Measurements from ENCODE around the gene MCM10.
"Not testable (repeated sequence)": the region's sequence is repeated elsewhere in the genome, so short reads cannot be mapped to it uniquely, and the experiment has no call there.

The MCM10 gene

DNA sequence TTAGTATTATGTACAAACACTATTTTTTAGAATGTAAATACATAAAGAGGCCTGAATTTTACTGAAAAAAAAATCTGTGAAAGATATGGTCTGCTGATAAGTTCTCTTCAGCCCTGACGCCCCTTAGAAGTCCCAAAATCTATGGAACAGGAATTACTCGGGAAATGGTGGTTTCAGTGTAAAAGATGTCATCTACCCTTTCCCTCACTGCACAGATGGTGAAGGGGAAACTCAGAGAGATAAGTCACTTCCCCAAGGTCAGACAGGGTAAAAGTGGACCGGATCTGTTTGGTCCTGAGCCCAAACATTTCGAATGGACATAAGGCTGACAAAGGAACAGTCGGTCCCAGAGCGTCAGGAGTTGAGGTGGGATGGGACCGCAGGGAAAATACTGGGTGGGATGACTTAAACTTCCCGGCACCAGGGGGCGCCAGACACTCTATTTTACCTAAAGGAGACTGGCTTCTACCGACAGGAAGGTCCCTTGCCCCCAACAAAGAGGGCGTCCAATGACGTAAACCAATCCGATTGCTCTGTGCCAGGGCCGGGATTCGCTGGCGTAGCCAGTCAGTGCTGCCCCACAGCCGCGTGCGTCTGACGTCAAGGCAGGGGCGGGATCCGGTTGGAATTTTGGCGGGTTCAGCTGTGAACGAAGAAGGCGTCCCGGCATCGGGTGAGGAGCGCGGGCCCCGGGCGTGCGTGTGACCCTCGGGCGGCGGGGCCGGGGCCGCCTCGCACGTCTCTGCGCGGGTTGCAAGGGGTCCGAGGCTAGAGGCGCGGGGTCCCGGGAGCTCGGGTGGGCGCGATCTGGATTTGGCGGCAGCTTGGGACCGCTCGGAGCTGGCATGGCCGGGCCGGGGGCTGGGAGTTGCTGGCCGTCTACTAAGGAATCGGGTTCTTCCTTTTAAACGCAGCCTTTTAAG, at the start of gene MCM10:
Gene MCM10, plus strand, starts transcription at position 625 of the 923 bp plus-strand sequence. CDS start 2,645 bp downstream, outside the sequence.
- FAIRE-seq, result peak; percentile 86

DNA sequence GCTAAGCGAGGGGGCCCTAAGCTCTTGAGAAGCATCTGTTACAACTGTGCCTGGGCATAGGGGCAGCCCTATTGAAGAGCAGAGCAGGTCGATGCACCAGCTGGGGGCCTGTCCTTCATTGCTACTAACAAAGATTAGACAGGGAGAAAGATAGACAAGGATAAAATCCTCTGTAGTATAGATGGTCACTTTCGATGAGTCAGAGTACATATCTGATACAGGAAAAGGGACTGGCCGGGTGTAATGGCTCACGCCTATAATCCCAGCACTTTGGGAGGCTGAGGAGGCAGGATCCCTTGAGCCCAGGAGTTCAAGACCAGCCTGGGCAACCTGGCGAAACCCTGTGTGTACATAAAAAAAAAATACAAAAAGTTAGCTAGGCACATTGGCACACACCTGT, 47.8 kb upstream of the MCM10 start:
- no peak for FAIRE-seq

DNA sequence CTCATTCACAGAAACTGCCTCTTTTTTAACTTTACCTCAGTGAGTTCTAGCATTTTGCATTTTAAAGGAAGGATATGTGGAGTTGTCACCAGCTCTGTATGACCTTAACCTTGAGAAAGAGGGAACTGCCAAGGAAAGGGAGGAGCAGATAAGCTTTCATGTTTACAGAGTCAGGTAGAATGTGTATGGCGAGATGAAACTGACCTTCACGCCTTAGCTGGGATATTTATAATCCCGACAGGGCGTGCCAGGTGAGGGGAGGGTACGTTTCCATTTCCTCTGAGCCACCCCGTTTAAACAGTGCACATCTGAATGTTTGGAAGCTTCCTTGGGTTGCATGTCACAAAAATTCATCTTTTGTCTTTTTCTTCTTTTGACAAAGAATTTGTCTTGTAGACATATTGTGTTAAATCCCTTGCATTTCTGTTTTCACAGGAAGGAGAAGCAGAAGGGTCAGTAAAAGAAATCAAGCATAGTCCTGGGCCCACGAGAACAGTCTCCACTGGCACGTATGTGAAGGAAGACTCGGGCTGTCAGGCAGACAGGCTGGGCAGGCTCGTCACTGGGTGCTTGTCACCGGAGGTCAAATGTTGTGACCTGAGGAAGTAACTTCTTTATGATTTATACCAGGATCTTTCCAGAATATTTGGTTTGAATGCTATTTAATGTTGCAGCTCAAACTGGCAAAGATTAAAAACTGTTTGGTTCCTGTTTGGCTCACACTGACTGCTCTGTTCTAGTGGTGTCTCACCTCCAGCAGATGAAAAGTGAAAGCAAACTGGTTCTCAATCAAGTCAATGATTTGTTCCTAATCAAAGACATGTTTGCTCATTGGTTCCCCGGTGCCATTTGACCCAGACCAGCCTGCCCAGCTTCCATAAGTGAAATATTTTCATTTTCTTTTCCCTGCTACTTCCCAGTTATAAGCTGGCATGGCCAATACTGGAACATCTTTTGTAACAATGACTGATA, 45.2 kb upstream of the MCM10 start:
- no peak for FAIRE-seq

DNA sequence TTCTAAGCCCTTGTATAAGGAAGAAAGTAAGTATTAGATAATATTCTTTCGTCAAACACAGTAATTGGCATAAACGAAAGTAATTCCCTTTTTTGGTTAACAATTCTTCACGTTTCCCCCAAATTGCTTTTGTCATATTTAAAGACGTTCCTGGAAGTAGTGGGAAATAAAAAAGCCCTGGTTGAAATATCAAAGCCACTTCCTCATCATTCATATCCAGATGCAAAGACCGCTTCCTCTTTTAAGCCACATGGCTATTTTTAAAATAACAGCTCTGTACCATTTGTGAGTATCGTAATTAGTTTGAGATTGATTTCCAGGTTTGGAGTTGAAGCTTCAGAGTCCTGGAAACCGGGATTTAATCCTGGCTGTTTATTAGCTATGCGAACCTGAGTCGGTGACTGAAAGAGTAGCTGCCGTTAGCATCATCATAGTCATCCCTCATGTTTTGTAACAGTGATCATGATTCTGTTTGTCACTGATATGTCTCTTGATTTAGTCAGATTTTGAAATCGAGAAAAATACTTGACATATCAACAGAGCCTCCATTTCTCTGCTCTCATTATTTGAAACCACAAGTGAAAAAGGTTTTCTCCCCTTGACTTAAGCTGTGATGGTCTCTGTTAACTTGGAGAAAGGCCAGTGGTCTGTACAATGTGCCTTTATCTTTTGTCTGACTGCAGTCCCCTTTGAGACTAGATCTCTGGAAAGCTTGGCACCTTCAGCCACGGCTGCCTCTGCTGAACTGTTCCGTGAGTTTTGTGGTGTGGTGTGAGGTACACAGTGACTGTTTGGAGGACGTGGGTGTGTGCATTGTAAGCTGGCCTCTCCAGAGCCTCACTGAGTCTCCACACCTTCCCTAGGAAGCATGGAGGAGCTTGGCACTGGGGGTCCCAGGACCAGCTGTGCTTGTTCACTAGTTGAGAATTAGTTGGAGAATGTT, 43.2 kb upstream of the MCM10 start:
- no peak for FAIRE-seq

DNA sequence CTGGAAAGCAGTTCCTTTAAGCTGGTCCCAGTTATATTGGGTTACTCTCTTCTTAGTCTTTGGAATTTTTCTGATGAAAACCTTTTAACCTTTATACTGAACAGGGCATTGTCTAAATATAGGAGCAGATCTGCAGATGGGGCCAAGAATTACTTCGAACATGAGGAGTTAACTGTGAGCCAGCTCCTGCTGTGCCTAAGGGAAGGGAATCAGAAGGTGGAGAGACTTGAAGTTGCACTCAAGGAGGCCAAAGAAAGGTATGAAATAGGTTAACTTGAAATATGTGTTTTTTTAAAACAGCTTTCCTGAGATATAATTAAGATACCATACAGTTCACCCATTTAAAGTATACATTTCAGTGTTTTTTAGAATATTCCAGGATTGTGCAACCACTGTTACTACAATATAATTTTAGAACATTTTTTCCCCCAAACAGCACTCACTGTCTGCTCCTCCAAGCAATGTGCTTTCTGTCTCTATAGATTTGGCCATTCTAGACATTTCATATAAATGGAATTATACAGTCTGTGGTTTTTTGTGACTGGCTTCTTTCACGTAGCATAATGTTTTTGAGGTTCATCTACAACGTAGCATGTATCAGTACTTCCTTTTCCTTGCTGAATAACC, 42.5 kb upstream of the MCM10 start:
- FAIRE-seq, result no peak

DNA sequence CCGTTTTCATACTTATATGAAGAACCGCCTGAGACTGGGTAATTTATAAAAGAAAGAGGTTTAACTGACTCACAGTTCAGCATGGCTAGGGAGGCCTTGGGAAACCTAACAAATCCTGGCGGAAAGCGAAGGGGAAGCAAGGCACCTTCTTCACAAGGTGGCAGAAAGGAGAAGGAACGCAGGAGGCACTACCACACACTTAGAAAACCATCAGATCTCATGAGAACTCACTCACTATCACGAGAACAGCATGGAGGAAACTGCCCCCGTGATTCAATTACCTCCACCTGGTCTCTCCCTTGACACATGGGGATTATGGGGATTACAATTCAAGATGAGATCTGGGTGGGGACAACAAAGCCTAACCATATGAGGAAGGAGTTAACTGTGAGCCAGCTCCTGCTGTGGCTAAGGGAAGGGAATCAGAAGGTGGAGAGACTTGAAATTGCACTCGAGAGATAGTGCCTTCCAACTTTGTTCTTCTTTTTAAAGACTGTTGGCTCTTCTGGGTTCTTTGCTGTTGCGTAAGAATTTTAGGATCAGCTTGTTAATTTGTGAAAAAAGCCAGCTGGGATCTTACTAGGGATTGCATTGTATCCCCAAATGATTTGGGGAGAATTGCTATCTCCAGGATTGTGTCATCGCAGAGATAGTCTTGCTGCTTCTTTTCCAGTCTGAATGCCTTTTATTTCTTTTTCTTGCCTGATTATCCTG, 40.4 kb upstream of the MCM10 start:
- no peak for FAIRE-seq

DNA sequence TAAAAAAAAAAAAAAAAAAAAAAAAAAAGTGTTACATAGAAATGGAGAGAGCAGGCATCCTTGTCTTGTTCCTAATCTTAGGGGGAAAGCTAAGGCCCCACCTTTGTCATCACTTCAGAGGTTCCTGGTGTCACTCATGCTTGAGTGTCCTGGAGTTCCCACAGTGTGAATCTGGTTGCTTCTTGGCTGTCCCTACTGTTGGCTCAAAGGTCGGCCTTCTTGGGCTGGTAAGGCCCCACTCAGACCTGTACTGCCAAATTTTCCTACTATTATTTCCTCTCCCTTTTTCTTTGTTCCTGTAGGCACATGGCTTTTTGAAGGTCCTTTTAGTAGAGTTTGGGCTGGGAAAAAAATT, 39.9 kb upstream of the MCM10 start:
- no peak for FAIRE-seq

DNA sequence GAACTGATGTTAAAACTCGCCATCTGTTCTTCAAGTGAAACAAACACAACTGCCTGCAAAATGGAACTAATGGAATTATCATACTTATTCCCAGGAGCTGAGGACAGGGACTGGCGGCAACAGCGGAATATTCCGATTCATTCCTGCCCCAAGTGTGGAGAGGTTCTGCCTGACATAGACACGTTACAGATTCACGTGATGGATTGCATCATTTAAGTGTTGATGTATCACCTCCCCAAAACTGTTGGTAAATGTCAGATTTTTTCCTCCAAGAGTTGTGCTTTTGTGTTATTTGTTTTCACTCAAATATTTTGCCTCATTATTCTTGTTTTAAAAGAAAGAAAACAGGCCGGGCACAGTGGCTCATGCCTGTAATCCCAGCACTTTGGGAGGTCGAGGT, 24.7 kb upstream of the MCM10 start:
- no peak for FAIRE-seq

DNA sequence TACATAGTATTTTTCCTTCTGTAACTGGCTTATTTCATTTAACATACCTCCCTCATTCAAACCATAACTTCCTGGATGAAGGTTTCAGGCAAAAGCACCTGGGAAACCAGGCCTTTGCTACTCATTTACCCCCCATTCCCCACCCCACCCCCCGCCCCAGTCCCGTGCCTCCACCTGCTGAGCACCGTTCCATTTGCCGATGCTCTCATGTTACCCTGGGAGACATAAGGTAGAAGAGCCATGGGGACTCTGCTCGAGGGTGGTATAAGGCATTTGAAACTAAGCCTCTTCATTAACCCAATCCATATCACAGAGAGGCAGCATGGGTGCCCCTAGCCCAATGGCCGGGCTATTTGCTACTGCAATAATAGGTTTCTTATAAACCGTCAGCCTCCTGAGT, 22.2 kb upstream of the MCM10 start:
- no peak for FAIRE-seq

DNA sequence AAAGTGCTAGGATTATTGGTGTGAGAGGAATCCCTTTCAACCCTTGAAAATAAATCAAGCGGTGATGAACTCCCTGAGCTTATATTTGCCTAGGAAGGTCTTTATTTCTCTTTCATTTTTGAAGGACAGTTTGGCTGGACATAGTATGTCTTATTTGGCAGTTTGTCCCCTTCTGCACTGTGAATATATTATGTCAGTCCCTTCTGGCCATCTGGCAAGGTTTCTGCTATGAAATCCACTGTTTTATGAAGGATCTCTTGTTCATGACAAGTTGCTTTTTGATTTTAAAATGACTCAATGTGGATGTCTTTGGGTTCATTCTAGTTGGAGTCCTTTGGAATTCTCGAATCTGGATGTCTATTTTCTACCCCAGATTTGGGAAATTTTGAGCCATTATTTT, 21.7 kb upstream of the MCM10 start:
- no peak for FAIRE-seq

DNA sequence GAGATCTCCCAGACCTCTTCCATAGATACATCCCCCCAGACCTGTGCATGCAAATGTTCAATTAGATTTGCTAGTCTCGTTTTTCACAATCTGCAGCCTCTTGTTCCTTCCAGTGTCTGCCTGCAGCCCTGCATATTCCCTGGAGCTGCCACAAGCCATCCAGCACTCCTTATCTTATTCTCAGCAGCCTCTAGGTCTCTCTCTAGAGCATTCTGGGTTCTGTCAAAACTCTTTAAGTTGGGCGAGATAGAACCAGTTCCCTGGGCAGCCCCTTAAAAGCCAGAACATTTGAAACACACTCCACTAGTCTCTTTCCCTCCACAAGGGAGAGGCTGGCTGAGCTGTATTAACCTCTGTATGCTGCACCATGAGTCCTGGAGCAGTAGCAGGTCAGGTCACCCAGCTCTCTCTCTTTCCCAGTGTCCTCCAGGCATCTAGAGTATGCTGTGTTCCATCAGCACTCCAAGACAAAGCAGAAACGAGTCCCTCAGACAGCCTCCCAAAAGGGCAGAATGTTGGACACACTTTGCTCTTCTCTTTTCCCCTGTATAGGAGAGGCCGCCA, 20.6 kb upstream of the MCM10 start:
- no peak for FAIRE-seq

DNA sequence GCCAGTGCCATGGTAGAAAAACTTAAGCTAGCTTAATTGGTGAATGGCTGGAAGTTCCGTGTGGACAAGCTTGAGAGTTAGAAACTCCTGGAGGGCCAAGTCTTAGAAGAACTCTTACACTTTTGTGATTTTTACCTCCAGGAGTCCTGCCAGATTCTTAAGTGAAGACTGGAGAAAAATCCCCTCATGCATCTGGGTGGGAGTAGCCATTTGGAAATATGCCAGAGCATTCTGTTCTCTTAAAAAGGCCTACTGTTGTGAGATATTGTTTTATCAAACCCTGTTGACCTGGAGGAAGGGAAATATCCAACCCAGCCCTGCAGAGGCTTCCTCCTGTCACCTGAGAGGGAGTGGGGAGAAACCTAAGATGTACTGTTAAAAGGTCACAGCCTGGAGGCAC, 17.6 kb upstream of the MCM10 start:
- no peak for FAIRE-seq

DNA sequence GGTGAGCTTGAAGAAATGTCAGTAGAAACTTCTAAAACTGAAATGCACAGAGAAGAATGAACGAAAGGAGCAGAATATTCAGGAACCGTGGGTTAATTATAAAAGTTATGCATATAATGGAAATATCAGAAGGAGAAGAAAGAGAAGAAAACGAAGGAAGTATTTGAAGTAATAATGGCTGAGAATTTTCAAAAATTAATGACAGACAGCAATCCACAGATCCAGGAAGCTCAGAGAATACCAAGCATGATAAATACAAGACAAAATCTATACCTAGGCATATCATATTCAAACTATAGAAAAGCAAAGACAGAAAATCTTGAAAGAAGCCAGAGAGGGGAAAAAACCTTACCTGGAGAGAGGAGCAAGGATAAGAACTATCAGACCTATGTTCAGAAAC, 16.5 kb upstream of the MCM10 start:
- FAIRE-seq, result no peak

DNA sequence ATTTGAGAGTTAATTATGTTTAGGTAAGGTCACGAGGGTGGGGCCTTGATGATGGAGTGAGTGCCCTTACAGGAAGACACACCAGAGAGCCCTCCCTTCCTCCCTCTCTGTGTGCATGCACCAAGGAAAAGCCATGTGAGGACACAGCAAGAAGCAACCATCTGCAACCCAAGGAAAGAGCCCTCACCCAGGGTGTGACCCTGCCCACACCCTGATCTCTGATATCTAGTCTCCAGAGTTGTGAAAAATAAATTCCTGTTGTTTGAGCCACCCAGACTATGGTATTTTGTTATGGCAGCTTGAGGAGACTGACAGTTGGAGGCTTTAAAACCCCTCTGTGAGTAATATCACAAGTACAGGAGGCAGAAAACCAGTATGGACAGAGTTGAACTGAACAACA, 15.0 kb upstream of the MCM10 start:
- FAIRE-seq, result no peak

DNA sequence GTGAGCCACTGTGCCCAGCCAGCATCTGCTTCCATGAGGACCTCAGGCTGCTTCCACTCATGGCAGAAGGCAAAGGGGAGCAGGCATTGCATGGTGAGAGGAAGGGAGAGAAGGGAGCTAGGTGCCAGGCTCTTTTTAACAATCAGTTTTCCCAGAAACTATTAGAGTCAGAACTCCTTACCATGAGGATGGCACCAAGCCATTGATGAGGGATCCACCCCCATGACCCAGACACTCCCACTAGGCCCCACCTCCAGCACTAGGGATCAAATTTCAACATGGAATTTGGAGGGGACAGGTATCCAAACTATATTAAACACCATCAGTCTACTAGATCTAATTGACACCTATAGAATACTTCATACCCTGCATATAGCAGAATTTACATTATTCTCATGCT, 14.2 kb upstream of the MCM10 start:
- no peak for FAIRE-seq

DNA sequence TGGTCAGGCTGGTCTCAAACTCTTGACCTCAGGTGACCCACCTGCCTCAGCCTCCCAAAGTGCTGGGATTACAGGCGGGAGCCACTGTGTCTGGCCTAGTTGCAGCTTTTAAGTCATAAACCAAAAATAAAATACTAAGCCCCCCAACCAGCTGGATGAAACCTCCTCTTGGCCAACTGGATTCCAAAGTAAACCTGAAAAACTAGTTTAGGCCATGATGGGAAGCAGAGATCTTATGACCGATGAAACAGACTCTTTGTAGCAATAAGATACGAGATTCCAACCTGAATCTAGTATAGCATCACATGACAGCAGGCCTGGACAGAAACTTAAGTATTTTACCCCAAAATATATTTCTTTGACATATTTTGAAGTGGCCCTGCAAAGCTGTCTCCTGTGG, 9.1 kb upstream of the MCM10 start:
- FAIRE-seq, result no peak

DNA sequence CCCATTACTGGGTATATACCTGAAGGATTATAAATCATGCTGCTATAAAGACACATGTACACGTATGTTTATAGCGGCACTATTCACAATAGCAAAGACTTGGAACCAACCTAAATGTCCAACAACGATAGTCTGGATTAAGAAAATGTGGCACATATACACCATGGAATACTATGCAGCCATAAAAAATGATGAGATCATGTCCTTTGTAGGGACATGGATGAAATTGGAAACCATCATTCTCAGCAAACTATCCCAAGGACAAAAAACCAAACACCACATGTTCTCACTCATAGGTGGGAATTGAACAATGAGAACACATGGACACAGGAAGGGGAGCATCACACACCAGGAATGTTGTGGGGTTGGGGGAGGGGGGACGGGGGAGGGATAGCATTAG, 5.5 kb upstream of the MCM10 start:
- not testable (repeated sequence) for FAIRE-seq

DNA sequence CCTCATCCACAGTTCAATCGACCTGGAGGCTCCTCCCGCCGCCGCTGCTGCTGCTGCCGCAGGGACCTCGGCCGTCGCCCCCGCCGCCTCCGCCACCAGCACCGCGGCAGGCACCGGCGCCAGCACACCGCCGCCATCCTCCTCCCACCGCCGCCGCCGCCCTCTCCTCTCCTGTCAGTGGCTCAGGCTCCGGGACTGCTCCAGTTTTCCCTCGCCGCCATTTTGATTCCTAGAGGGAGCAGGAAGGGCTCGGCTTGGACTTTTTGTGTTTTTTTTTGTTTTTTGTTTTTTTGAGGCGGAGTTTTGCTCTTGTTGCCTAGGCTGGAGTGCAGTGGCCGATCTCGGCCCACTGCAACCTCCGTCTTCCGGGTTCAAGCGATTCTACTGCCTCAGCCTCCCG, 3.0 kb upstream of the MCM10 start:
- FAIRE-seq, result no peak

DNA sequence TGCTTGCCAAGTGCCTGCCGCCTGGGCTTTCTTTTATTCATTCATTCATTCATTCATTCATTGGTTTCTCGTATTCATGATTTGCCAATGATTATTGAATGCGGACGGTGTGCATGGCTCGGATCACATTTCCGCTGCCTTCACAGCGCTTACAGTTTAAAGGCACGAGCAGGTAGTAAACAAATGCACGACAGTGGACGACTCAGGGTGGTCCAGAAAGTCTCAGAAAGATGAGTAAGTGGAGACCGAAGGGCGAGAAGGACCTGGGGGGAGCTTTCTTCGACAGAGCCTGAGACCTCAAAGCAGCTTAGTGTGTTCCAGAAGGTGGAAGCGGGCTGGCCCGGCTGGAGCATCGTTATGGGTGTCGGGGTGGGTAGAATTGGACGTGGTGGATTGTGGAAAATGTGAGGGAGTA, 506 bp downstream of the MCM10 start:
- no peak for FAIRE-seq

DNA sequence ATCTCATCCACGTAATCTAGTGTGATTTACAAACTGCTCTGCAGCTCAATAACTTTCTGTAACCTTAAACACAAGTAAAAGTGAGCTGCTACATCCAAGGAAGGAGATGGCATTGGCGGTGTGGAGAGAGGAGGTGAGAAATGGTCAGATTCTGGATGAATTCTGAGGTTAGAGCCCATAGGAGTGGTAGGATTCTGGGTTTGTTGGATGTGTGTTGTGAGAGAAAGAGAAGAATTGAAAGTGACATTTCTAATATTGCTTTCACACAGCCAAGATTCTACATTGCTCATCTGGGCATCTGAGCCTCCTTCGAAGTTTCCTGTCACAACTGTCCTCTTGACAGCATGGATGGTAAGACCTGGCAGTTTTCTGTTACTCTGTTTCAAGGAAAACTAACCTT, 2.5 kb downstream of the MCM10 start:
- no peak for FAIRE-seq

DNA sequence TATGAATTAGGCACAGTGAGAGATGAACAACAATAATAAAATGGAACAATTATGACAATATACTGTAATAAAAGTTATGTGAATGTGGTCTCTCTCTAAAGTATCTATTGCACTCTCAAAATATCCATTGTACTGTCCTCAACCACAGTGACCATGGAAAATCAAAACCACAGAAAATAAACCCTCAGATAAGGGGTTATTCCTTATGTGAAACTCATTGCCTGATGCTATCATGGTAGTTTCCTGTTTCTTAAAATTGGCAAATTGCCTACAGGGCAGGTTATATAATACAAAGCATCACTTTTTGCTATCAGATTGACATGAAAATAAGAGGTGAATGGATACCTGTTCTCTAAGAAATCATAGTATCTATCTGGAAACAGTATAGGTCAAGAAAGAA, 3.8 kb downstream of the MCM10 start:
- no peak for FAIRE-seq
